ENCODE measurements around the gene IGFBP6.
A peak's percentile ranks its signal among the peaks of the same experiment; 100 is the strongest.

The IGFBP6 gene

GRCh38 chr12:53059434-53060063, 37.9 kb upstream of the IGFBP6 start:
- DNase-seq (ENCODE audit: low spot score), result no peak

GRCh38 chr12:53060064-53060720, 37.3 kb upstream of the IGFBP6 start:
- DNase-seq (ENCODE audit: low spot score), result no peak

- no peak for DNase-seq (ENCODE audit: low spot score)
Measured at GRCh38 chr12:53060721-53061276, 36.7 kb upstream of the IGFBP6 start.

- DNase-seq (ENCODE audit: low spot score), result peak; percentile 80
Measured at GRCh38 chr12:53061404-53062010, 36.0 kb upstream of the IGFBP6 start.

- no peak for DNase-seq (ENCODE audit: low spot score)
Measured at GRCh38 chr12:53062011-53062961, 35.2 kb upstream of the IGFBP6 start.

GRCh38 chr12:53062977-53063707, 34.3 kb upstream of the IGFBP6 start:
- DNase-seq (ENCODE audit: low spot score), result no peak

GRCh38 chr12:53063708-53064612, 33.5 kb upstream of the IGFBP6 start:
- DNase-seq (ENCODE audit: low spot score), result no peak

- no peak for DNase-seq (ENCODE audit: low spot score)
Measured at GRCh38 chr12:53064613-53065436, 32.6 kb upstream of the IGFBP6 start.

GRCh38 chr12:53065470-53065869, 32.0 kb upstream of the IGFBP6 start:
- DNase-seq (ENCODE audit: low spot score), result no peak

GRCh38 chr12:53065975-53066931, 31.2 kb upstream of the IGFBP6 start:
- DNase-seq (ENCODE audit: low spot score), result peak; percentile 96

- no peak for DNase-seq (ENCODE audit: low spot score)
Measured at GRCh38 chr12:53067074-53067992, 30.1 kb upstream of the IGFBP6 start.

GRCh38 chr12:53067993-53068770, 29.3 kb upstream of the IGFBP6 start:
- DNase-seq (ENCODE audit: low spot score), result no peak

- DNase-seq (ENCODE audit: low spot score), result no peak
Measured at GRCh38 chr12:53068811-53069585, 28.5 kb upstream of the IGFBP6 start.

- no peak for DNase-seq (ENCODE audit: low spot score)
Measured at GRCh38 chr12:53069621-53070410, 27.7 kb upstream of the IGFBP6 start.

Data from HuH-7.5 (cell line).